ENCODE data around the gene SLC26A4. TPM values are rescaled to one million over a fixed set of nuclear protein-coding genes. Genes with fewer than 3 reads are reported as not detected.

The SLC26A4 gene
- under 1 TPM in 3 of 4 donors, not detected in 1; 0.17 to 0.44 (median 0.29) TPM for total RNA-seq

DNA sequence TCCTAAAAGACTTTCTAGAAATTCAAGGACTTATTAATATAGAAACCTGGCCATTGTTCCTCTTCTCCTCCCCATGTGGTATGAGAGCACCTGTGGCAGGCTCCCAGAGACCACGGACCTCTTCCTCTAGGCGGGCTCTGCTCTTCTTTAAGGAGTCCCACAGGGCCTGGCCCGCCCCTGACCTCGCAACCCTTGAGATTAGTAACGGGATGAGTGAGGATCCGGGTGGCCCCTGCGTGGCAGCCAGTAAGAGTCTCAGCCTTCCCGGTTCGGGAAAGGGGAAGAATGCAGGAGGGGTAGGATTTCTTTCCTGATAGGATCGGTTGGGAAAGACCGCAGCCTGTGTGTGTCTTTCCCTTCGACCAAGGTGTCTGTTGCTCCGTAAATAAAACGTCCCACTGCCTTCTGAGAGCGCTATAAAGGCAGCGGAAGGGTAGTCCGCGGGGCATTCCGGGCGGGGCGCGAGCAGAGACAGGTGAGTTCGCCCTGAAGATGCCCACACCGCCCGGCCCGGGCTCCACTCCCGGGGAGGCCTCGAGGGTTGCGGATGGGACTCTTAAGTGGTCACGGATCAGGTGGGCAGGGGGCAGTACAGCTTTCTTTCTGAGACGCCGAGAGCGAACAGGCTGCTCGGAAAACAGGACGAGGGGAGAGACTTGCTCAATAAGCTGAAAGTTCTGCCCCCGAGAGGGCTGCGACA is at the start of gene SLC26A4:
SLC26A4 (plus strand) TSS at position 448 of the 700 bp plus-strand sequence. CDS start 814 bp downstream, outside the sequence.
- DNase-seq (ENCODE audit: low spot score in 2 of 2), result no peak
- intact Hi-C loops (cut with DNase I; ENCODE audit: low total_unique reads), result no loop called here
- WGBS, 2 donors, result 7 to 18% methylated on average over 26 to 36 of the region's 37 CpGs
- no peak for TF ChIP-seq POLR2A (IDR thresholded peaks at IDR 0.05)
- TF ChIP-seq, protein P1, sequence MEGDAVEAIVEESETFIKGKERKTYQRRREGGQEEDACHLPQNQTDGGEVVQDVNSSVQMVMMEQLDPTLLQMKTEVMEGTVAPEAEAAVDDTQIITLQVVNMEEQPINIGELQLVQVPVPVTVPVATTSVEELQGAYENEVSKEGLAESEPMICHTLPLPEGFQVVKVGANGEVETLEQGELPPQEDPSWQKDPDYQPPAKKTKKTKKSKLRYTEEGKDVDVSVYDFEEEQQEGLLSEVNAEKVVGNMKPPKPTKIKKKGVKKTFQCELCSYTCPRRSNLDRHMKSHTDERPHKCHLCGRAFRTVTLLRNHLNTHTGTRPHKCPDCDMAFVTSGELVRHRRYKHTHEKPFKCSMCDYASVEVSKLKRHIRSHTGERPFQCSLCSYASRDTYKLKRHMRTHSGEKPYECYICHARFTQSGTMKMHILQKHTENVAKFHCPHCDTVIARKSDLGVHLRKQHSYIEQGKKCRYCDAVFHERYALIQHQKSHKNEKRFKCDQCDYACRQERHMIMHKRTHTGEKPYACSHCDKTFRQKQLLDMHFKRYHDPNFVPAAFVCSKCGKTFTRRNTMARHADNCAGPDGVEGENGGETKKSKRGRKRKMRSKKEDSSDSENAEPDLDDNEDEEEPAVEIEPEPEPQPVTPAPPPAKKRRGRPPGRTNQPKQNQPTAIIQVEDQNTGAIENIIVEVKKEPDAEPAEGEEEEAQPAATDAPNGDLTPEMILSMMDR (IDR thresholded peaks at IDR 0.05), result no peak
- peak within 1 kb of the TSS; percentile 23 for H3K4me3 ChIP-seq (ENCODE audit: low read depth, poor library complexity, severe bottlenecking)

DNA sequence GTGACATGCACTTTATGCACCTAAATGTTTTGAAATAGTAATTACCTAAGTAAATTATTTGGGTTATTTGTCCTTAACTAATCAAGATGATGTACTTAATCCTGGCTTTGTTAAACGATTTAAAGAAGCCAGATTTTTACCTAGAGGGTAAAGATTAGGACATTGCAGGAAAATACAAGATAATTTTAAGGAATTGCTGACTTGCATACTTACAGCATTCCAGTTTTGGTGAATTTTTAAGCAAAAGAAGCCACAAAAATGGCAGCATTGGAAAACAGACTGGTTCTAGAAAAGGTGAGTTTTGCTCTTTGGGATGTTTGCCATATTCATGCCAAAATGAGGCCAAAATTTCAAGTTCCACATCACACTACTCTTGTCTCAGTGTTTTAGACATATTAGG is 47.2 kb upstream of the SLC26A4 start:
- no peak overlapping the region for H3K4me3 ChIP-seq (ENCODE audit: low read depth, poor library complexity, severe bottlenecking)
- WGBS, 2 donors, result 75 to 82% methylated on average over 1 of the region's 1 CpG
- TF ChIP-seq, protein P1 (IDR thresholded peaks at IDR 0.05), result no peak
- no peak for TF ChIP-seq POLR2A (IDR thresholded peaks at IDR 0.05)
- intact Hi-C loops (cut with DNase I; ENCODE audit: low total_unique reads), result no loop called here
- DNase-seq (ENCODE audit: low spot score in 2 of 2), result no peak

DNA sequence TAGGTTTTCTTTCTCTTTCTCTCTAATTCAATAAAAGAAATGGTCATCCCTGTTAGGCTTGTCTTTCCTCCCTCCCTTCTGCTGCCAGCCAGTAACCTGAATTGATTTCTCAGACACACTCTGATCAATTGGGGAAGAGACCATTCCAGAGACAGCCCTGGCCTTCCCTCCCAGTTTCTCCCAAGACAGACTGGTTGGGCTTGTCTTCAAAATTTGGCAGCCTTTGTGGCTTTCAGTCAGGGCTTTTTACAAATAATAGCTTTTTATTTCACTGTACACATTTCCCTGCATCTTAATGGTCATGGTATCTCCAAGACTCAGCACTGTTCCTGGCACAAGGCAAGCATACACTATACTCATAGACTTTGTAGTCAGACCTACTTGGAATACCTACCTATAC is 46.7 kb upstream of the SLC26A4 start:
- no peak overlapping the region for H3K4me3 ChIP-seq (ENCODE audit: low read depth, poor library complexity, severe bottlenecking)
- intact Hi-C loops (cut with DNase I; ENCODE audit: low total_unique reads), result no loop called here
- DNase-seq (ENCODE audit: low spot score in 2 of 2), result no peak
- TF ChIP-seq, protein P1 (IDR thresholded peaks at IDR 0.05), result no peak
- TF ChIP-seq POLR2A (IDR thresholded peaks at IDR 0.05), result no peak

DNA sequence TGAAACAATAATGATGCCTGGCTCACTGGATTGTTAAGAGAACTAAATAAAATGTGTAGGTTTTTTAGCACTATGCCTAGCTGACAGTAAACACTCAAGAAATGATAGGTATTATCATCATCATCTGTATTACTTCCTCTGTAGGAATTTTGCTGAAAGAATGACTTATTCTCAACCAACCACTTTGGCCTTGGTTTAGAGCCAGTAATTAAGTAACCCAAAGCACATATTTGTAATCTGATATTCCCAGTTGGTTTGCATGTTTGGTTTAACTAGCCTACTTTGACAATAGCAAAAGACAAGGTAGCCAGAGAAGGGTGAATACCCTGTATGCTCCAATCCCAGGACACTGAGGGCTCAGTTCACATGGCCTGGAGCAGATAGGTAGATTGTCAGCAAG is 46.2 kb upstream of the SLC26A4 start:
- no peak for DNase-seq (ENCODE audit: low spot score in 2 of 2)
- no peak overlapping the region for H3K4me3 ChIP-seq (ENCODE audit: low read depth, poor library complexity, severe bottlenecking)
- intact Hi-C loops (cut with DNase I; ENCODE audit: low total_unique reads), result no loop called here
- TF ChIP-seq POLR2A (IDR thresholded peaks at IDR 0.05), result no peak
- TF ChIP-seq, protein P1 (IDR thresholded peaks at IDR 0.05), result no peak

DNA sequence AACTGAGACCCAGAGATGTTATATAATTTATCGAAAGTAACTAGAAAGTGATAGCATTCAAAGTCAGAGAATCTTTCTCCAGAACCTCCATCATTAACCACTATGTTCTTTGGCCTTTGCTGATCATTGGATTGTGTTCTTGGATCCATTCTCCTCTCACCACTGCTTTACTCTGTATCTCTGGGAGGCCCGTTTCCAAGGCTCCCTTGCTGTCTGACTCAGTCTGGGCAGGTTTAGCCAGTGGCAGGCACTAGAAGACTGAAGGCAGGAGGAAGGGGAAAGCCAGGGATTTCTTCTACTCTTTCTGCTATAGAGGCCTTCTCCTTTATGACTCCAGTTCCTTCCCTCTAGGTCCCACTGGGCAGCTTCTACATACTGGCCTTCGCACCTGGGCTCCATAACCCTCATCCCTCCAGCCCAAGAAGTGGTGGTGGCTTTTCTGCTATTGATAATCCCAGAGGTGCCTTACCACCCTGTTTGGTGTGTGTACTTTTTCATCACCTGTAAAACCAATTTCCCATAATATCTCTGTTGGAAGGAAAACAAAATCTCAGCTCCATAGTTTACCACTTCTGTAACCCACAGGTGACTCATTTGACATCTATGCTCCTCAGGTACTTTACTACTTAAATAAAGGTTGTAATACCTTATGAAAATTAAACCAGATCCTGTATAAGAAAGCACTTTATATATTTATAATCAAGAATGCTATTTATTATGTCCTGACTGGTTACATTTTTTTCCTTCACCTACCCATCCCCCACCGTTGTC is 44.5 kb upstream of the SLC26A4 start:
- DNase-seq (ENCODE audit: low spot score in 2 of 2), result no peak
- no peak overlapping the region for H3K4me3 ChIP-seq (ENCODE audit: low read depth, poor library complexity, severe bottlenecking)
- intact Hi-C loops (cut with DNase I; ENCODE audit: low total_unique reads), result no loop called here
- TF ChIP-seq, protein P1 (IDR thresholded peaks at IDR 0.05), result no peak
- no peak for TF ChIP-seq POLR2A (IDR thresholded peaks at IDR 0.05)
- 89 to 92% methylated on average over 4 of the region's 4 CpGs for WGBS, 2 donors
